Measurements from ENCODE around the gene ZNHIT3. TPM values are rescaled to one million over a fixed set of nuclear protein-coding genes. Genes with fewer than 3 reads are reported as not detected.
"Not testable (repeated sequence)": the region's sequence is repeated elsewhere in the genome, so short reads cannot be mapped to it uniquely, and the experiment has no call there.

Gene ZNHIT3
- polyA plus RNA-seq, 1 experiment, result 74.0 TPM

GRCh38 chr17:36474571-36474970, 11.9 kb upstream of the ZNHIT3 start:
- ChIA-PET CTCF (no interaction called here), POLR2A (no interaction called here)
- Histone ChIP-seq H3K4me3 (ENCODE audit: low read depth, low read length) (no peak overlapping the region), H3K27me3 (ENCODE audit: control insufficient read depth, insufficient read depth, low read length) (peaks cover 7% of the 10 kb centered on the region), H3K9me3 (ENCODE audit: control insufficient read depth, insufficient read depth, low read length) (no peaks in the 10 kb centered on the region), H3K27ac (ENCODE audit: low read depth, low read length) (no peak overlapping the region)
- TF ChIP-seq CTCF (IDR thresholded peaks at IDR 0.05; ENCODE audit: low read depth, low read length), result no peak
- no peak for DNase-seq (ENCODE audit: low read depth, low spot score)

GRCh38 chr17:36475346-36475970, 11.0 kb upstream of the ZNHIT3 start:
- POLR2A ChIA-PET, result no interaction called here
- no peaks in the 10 kb centered on the region for H3K9me3 ChIP-seq (ENCODE audit: control insufficient read depth, insufficient read depth, low read length)
- peaks cover 7% of the 10 kb centered on the region for H3K27me3 ChIP-seq (ENCODE audit: control insufficient read depth, insufficient read depth, low read length)
- no peak for DNase-seq (ENCODE audit: low read depth, low spot score)
- no peak overlapping the region for H3K4me3 ChIP-seq (ENCODE audit: low read depth, low read length)
- TF ChIP-seq CTCF (IDR thresholded peaks at IDR 0.05; ENCODE audit: low read depth, low read length), result no peak
- no peak overlapping the region for H3K27ac ChIP-seq (ENCODE audit: low read depth, low read length)
- CTCF ChIA-PET, result no interaction called here

GRCh38 chr17:36481829-36482228, 4.7 kb upstream of the ZNHIT3 start:
- no peak for TF ChIP-seq CTCF (IDR thresholded peaks at IDR 0.05; ENCODE audit: low read depth, low read length)

DNA sequence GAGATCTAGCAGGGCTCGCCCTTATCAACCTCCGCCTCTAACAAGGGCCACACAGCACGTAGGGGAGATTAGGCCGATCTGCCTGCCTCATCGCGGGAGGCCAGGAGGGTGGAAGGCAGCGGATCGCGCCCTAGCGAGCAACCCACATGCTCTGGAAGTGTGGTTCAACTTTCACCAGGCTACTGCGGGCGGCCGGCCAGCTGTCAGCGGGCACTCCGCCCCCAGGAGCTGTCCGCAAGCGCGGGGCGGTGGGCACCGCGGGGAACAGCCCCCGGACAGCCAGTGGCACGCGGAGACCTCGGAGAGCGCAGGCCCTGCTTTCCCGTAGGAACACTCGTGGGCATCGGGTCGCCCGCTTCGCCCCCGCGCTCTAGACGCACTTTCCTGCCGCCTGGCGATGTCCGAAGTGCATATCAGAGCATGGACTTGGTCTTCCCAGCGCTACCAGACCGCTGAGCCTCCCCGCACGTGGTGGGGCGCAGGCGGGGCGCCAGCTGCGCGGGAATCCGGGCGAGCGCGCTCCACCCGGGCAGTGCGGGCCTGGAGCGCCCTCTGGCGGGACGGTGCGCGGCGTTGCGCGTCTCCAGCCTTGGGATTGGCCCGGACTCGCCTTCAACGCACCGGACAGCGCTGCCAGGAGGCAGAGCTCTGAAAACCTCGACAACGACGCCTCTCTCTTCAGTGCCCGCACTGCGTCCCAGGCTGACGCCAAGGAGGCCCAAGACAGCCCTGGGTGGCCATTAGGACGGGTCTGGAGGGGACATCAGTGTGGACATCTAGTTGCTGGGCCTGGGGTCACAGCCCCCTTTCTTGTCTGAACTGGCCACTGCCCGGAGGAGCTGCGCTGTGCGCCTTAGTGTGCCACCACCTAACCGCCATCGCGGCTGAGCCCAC, 3.6 kb upstream of the ZNHIT3 start:
- peak; percentile 38 for DNase-seq (ENCODE audit: low read depth, low spot score)
- TF ChIP-seq CTCF (IDR thresholded peaks at IDR 0.05; ENCODE audit: low read depth, low read length), result peak; percentile 79
- CTCF ChIA-PET, result interaction anchor here (0.5 to 1.8 kb wide), 18 partner anchors 10 to 719 kb away, joined by 3 to 19 read pairs (median 4); no protein-coding TSS in a partner anchor
- no peaks in the 10 kb centered on the region; the same call in 1 of the 2 replicates for H3K9me3 ChIP-seq (ENCODE audit: control insufficient read depth, insufficient read depth, low read length)
- POLR2A ChIA-PET, result interaction anchor here (1.0 kb wide), 1 partner anchor 63 kb away, joined by 5 read pairs; no protein-coding TSS in a partner anchor
- peaks cover 11% of the 10 kb centered on the region for H3K27me3 ChIP-seq (ENCODE audit: control insufficient read depth, insufficient read depth, low read length)
- H3K4me3 ChIP-seq (ENCODE audit: low read depth, low read length), result peak overlapping the region; percentile 40
- no peak overlapping the region for H3K27ac ChIP-seq (ENCODE audit: low read depth, low read length)

More at GRCh38 chr17:36481829-36482228, 4.7 kb upstream of the ZNHIT3 start:
- CTCF ChIA-PET, result interaction anchor here (1.8 kb wide), 1 partner anchor 333 kb away, joined by 19 read pairs; no protein-coding TSS in a partner anchor
- DNase-seq (ENCODE audit: low read depth, low spot score), result no peak
- no peaks in the 10 kb centered on the region; the same call in 1 of the 2 replicates for H3K9me3 ChIP-seq (ENCODE audit: control insufficient read depth, insufficient read depth, low read length)
- H3K27ac ChIP-seq (ENCODE audit: low read depth, low read length), result no peak overlapping the region
- peaks cover 11% of the 10 kb centered on the region for H3K27me3 ChIP-seq (ENCODE audit: control insufficient read depth, insufficient read depth, low read length)
- H3K4me3 ChIP-seq (ENCODE audit: low read depth, low read length), result no peak overlapping the region
- POLR2A ChIA-PET, result no interaction called here

GRCh38 chr17:36484021-36484420, 2.5 kb upstream of the ZNHIT3 start:
- H3K4me3 ChIP-seq (ENCODE audit: low read depth, low read length); POLR2A ChIA-PET; DNase-seq (ENCODE audit: low read depth, low spot score); H3K27ac ChIP-seq (ENCODE audit: low read depth, low read length); H3K9me3 ChIP-seq (ENCODE audit: control insufficient read depth, insufficient read depth, low read length): not testable (repeated sequence)
- CTCF ChIA-PET, result interaction anchor here (0.8 to 1.6 kb wide), 7 partner anchors 8 to 515 kb away, joined by 3 to 13 read pairs (median 4); no protein-coding TSS in a partner anchor
- peaks cover 11% of the 10 kb centered on the region for H3K27me3 ChIP-seq (ENCODE audit: control insufficient read depth, insufficient read depth, low read length)

Measured in AG04450 (cell line).